Esophagus muscularis mucosa (tissue), 4 donors: ENCODE data around the gene PPP2R1B.

Source experiments
- EP300 ChIP-seq: sonication (generic); formaldehyde crosslinking; IDR thresholded peaks from one replicate; pipeline ENCODE4 v1.6.1; 2017; ENCODE audit warnings: antibody characterized with exemption
- POLR2A ChIP-seq: fragments of 450-650 bp; IDR thresholded peaks from one replicate; pipeline ENCODE4 v1.6.1; 2017; ENCODE audit warnings: antibody characterized with exemption, moderate library complexity, mild to moderate bottlenecking, low read depth
- POLR2AphosphoS5 ChIP-seq, 2 donors: sonication (generic); formaldehyde crosslinking; IDR thresholded peaks; one replicate each; pipeline ENCODE4 v1.6.1; 2017; ENCODE audit warnings: antibody characterized with exemption in 2 of 2
- TF ChIP-seq, protein P1 (sequence below), 3 experiments: fragments of 200-600 bp in 2 of 3; fragments of 450-650 bp in 1 of 3; sonication (generic) in 2 of 3; IDR thresholded peaks; one replicate each; pipeline ENCODE4 v1.5.1; 2017 to 2019; ENCODE audit warnings: antibody characterized with exemption in 3 of 3, mild to moderate bottlenecking in 2 of 3, moderate library complexity in 1 of 3

DNA sequence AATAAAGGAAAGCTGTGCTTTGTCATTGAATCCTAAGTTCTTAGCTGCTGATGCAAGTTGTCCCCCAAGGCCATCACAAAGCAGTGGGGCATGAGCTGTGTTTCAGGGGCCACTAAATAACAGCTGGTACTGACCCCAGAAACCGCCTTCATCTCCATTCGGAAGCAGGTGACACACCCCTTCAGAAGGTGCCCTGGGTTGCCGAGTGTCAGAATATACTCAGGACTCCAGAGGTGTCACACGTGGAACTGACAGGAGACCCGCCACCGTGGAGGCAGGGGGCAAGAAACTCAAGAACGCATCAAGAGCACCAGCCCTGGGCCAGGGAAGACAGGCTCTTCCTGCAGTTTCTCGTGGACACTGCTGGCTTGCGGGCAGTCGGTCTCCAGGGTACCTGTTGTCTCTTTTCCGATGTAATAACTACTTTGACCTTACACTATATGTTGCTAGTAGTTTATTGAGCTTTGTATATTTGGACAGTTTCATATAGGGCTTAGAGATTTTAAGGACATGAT lies 41.5 kb downstream of the PPP2R1B start:
- TF ChIP-seq, protein P1, sequence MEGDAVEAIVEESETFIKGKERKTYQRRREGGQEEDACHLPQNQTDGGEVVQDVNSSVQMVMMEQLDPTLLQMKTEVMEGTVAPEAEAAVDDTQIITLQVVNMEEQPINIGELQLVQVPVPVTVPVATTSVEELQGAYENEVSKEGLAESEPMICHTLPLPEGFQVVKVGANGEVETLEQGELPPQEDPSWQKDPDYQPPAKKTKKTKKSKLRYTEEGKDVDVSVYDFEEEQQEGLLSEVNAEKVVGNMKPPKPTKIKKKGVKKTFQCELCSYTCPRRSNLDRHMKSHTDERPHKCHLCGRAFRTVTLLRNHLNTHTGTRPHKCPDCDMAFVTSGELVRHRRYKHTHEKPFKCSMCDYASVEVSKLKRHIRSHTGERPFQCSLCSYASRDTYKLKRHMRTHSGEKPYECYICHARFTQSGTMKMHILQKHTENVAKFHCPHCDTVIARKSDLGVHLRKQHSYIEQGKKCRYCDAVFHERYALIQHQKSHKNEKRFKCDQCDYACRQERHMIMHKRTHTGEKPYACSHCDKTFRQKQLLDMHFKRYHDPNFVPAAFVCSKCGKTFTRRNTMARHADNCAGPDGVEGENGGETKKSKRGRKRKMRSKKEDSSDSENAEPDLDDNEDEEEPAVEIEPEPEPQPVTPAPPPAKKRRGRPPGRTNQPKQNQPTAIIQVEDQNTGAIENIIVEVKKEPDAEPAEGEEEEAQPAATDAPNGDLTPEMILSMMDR (IDR thresholded peaks at IDR 0.05), result no peak
- TF ChIP-seq POLR2A (no peak), EP300 (no peak), POLR2AphosphoS5 (IDR thresholded peaks at IDR 0.05) (no peak)
